ENCODE measurements around the gene IARS2. TPM values are rescaled to one million over a fixed set of nuclear protein-coding genes. Genes with fewer than 3 reads are reported as not detected.

Gene IARS2
- polyA plus RNA-seq, 1 experiment, result 33.8 TPM

- no peak overlapping the region for H3K4me3 ChIP-seq (ENCODE audit: low read depth, low read length)
- DNase-seq (ENCODE audit: low read depth, low spot score), result no peak
- H3K27ac ChIP-seq (ENCODE audit: low read depth, low read length), result no peak overlapping the region
- H3K27me3 ChIP-seq (ENCODE audit: control insufficient read depth, insufficient read depth, low read length), result no peaks in the 10 kb centered on the region
- POLR2A ChIA-PET, result no interaction called here
- H3K9me3 ChIP-seq (ENCODE audit: control insufficient read depth, insufficient read depth, low read length), result no peaks in the 10 kb centered on the region
- CTCF ChIA-PET, result no interaction called here
- TF ChIP-seq CTCF (IDR thresholded peaks at IDR 0.05; ENCODE audit: low read depth, low read length), result no peak
Measured at GRCh38 chr1:220119043-220119512, 25.1 kb downstream of the IARS2 start.

- DNase-seq (ENCODE audit: low read depth, low spot score), result no peak
- ChIA-PET POLR2A (no interaction called here), CTCF (interaction anchor here (1.2 kb wide), 1 partner anchor 9 kb away, joined by 3 read pairs; no protein-coding TSS in a partner anchor)
- no peaks in the 10 kb centered on the region for H3K9me3 ChIP-seq (ENCODE audit: control insufficient read depth, insufficient read depth, low read length)
- no peak overlapping the region for H3K27ac ChIP-seq (ENCODE audit: low read depth, low read length)
- H3K27me3 ChIP-seq (ENCODE audit: control insufficient read depth, insufficient read depth, low read length), result no peaks in the 10 kb centered on the region
- H3K4me3 ChIP-seq (ENCODE audit: low read depth, low read length), result no peak overlapping the region
- no peak for TF ChIP-seq CTCF (IDR thresholded peaks at IDR 0.05; ENCODE audit: low read depth, low read length)
Measured at GRCh38 chr1:220121791-220122530, 28.0 kb downstream of the IARS2 start.

GRCh38 chr1:220123066-220123465 is 29.1 kb downstream of the IARS2 start:
- ChIA-PET CTCF (no interaction called here), POLR2A (no interaction called here)
- DNase-seq (ENCODE audit: low read depth, low spot score), result no peak
- no peak overlapping the region for H3K4me3 ChIP-seq (ENCODE audit: low read depth, low read length)
- no peak for TF ChIP-seq CTCF (IDR thresholded peaks at IDR 0.05; ENCODE audit: low read depth, low read length)
- no peak overlapping the region for H3K27ac ChIP-seq (ENCODE audit: low read depth, low read length)
- no peaks in the 10 kb centered on the region for H3K27me3 ChIP-seq (ENCODE audit: control insufficient read depth, insufficient read depth, low read length)
- H3K9me3 ChIP-seq (ENCODE audit: control insufficient read depth, insufficient read depth, low read length), result no peaks in the 10 kb centered on the region

GRCh38 chr1:220123889-220124288 is 30.0 kb downstream of the IARS2 start:
- DNase-seq (ENCODE audit: low read depth, low spot score), result no peak
- POLR2A ChIA-PET, result no interaction called here
- CTCF ChIA-PET, result interaction anchor here (0.6 to 2.3 kb wide), 6 partner anchors 8 to 133 kb away, joined by 3 to 9 read pairs (median 6); no protein-coding TSS in a partner anchor
- Histone ChIP-seq H3K9me3 (ENCODE audit: control insufficient read depth, insufficient read depth, low read length) (no peaks in the 10 kb centered on the region), H3K27ac (ENCODE audit: low read depth, low read length) (no peak overlapping the region), H3K27me3 (ENCODE audit: control insufficient read depth, insufficient read depth, low read length) (no peaks in the 10 kb centered on the region), H3K4me3 (ENCODE audit: low read depth, low read length) (no peak overlapping the region)
- peak; percentile 45 for TF ChIP-seq CTCF (IDR thresholded peaks at IDR 0.05; ENCODE audit: low read depth, low read length)

- no peaks in the 10 kb centered on the region for H3K27me3 ChIP-seq (ENCODE audit: control insufficient read depth, insufficient read depth, low read length)
- ChIA-PET POLR2A (no interaction called here), CTCF (interaction anchor here (0.6 to 2.3 kb wide), 8 partner anchors 9 to 651 kb away, joined by 3 to 9 read pairs (median 6); no protein-coding TSS in a partner anchor)
- no peak overlapping the region for H3K4me3 ChIP-seq (ENCODE audit: low read depth, low read length)
- DNase-seq (ENCODE audit: low read depth, low spot score), result peak; percentile 15
- H3K27ac ChIP-seq (ENCODE audit: low read depth, low read length), result no peak overlapping the region
- no peaks in the 10 kb centered on the region for H3K9me3 ChIP-seq (ENCODE audit: control insufficient read depth, insufficient read depth, low read length)
- no peak for TF ChIP-seq CTCF (IDR thresholded peaks at IDR 0.05; ENCODE audit: low read depth, low read length)
Measured at GRCh38 chr1:220124542-220124941, 30.6 kb downstream of the IARS2 start.
